Liver (tissue), 9 donors: Measurements from ENCODE around the gene RAB17. TPM values are rescaled to one million over a fixed set of nuclear protein-coding genes. Genes with fewer than 3 reads are reported as not detected.

ENCODE experiments used
- DNase-seq: peaks from one replicate; pipeline ENCODE4 v3.0.0-alpha.2; 2017; ENCODE audit warnings: low spot score
- H3K27ac ChIP-seq, 2 donors: one replicate each; pipeline ENCODE4 v1.7.0; 2013; ENCODE audit warnings: inconsistent platforms in 2 of 2, low read length in 2 of 2, control low read depth in 1 of 2, low read depth in 1 of 2, mild to moderate bottlenecking in 1 of 2
- H3K27me3 ChIP-seq, 4 donors: one replicate each; pipeline versions ENCODE4 v1.6.1 to v1.7.0; 2013; ENCODE audit warnings: low read length in 3 of 4, inconsistent platforms in 1 of 4, mild to moderate bottlenecking in 1 of 4, moderate library complexity in 1 of 4; ENCODE audit not compliant: control insufficient read depth in 4 of 4, insufficient read depth in 4 of 4
- H3K36me3 ChIP-seq, 4 donors: one replicate each; pipeline versions ENCODE4 v1.6.1 to v1.7.0; 2013; ENCODE audit warnings: low read length in 3 of 4, mild to moderate bottlenecking in 3 of 4, low read depth in 1 of 4, moderate library complexity in 1 of 4; ENCODE audit not compliant: control insufficient read depth in 4 of 4, insufficient read depth in 3 of 4
- H3K4me1 ChIP-seq, 4 donors: one replicate each; pipeline versions ENCODE4 v1.6.1 to v1.7.0; 2013; ENCODE audit warnings: low read length in 3 of 4, mild to moderate bottlenecking in 3 of 4, moderate library complexity in 1 of 4; ENCODE audit not compliant: control insufficient read depth in 4 of 4, insufficient read depth in 4 of 4
- H3K4me3 ChIP-seq, 3 donors: one replicate each; pipeline versions ENCODE4 v1.6.1 to v1.7.0; 2013; ENCODE audit warnings: low read length in 3 of 3, control low read depth in 1 of 3, low read depth in 1 of 3, mild to moderate bottlenecking in 1 of 3
- H3K9ac ChIP-seq, 2 donors: one replicate each; pipeline ENCODE4 v1.7.0; 2013; ENCODE audit warnings: low read length in 2 of 2, mild to moderate bottlenecking in 2 of 2, moderate library complexity in 2 of 2, control low read depth in 1 of 2, low read depth in 1 of 2
- H3K9me3 ChIP-seq, 4 donors: one replicate each; pipeline versions ENCODE4 v1.6.1 to v1.7.0; 2013; ENCODE audit warnings: low read length in 3 of 4; ENCODE audit not compliant: control insufficient read depth in 4 of 4
- ATF3 ChIP-seq: IDR thresholded peaks from 2 replicates; pipeline ENCODE4 v1.6.1; 2016; ENCODE audit warnings: antibody characterized with exemption
- CTCF ChIP-seq: fragments of 150-350 bp; IDR thresholded peaks from 2 replicates; pipeline ENCODE4 v1.5.1; 2017; ENCODE audit warnings: improper control_type of control experiment, low read depth, low read length; ENCODE audit not compliant: missing input control
- EGR1 ChIP-seq, 2 donors: IDR thresholded peaks; 2 replicates each; pipeline ENCODE4 v1.6.1; 2016 to 2018; ENCODE audit warnings: antibody characterized with exemption in 2 of 2, low read depth in 2 of 2
- FOXA1 ChIP-seq: IDR thresholded peaks from 2 replicates; pipeline ENCODE4 v1.6.1; 2016; ENCODE audit warnings: antibody characterized with exemption
- FOXA2 ChIP-seq: IDR thresholded peaks from 2 replicates; pipeline ENCODE4 v1.6.1; 2016; ENCODE audit warnings: antibody characterized with exemption
- GABPA ChIP-seq, 2 donors: IDR thresholded peaks in 1 of 2; conservative IDR thresholded peaks in 1 of 2; 2 replicates each; pipeline ENCODE4 v1.6.1; 2016; ENCODE audit warnings: antibody characterized with exemption in 2 of 2, mild to moderate bottlenecking in 1 of 2, moderate library complexity in 1 of 2
- HNF4A ChIP-seq, 2 donors: conservative IDR thresholded peaks; 2 replicates each; pipeline ENCODE4 v1.6.1; 2016; ENCODE audit warnings: antibody characterized with exemption in 2 of 2, mild to moderate bottlenecking in 2 of 2
- HNF4G ChIP-seq: IDR thresholded peaks from 2 replicates; pipeline ENCODE4 v1.6.1; 2016; ENCODE audit warnings: antibody characterized with exemption
- JUND ChIP-seq, 2 donors: IDR thresholded peaks; 2 replicates each; pipeline ENCODE4 v1.6.1; 2016; ENCODE audit warnings: antibody characterized with exemption in 2 of 2
- MAX ChIP-seq: IDR thresholded peaks from 2 replicates; pipeline ENCODE4 v1.6.1; 2016; ENCODE audit warnings: antibody characterized with exemption
- NR2F2 ChIP-seq: IDR thresholded peaks from 2 replicates; pipeline ENCODE4 v1.6.1; 2016; ENCODE audit warnings: antibody characterized with exemption
- RAD21 ChIP-seq, 2 donors: IDR thresholded peaks; 2 replicates each; pipeline ENCODE4 v1.6.1; 2016; ENCODE audit warnings: antibody characterized with exemption in 2 of 2, mild to moderate bottlenecking in 2 of 2
- REST ChIP-seq: IDR thresholded peaks from 2 replicates; pipeline ENCODE4 v1.6.1; 2016; ENCODE audit warnings: antibody characterized with exemption, mild to moderate bottlenecking
- RXRA ChIP-seq, 2 donors: IDR thresholded peaks; 2 replicates each; pipeline ENCODE4 v1.6.1; 2017 to 2018; ENCODE audit warnings: antibody characterized with exemption in 2 of 2, mild to moderate bottlenecking in 1 of 2
- SP1 ChIP-seq: IDR thresholded peaks from 2 replicates; pipeline ENCODE4 v1.6.1; 2018; ENCODE audit warnings: antibody characterized with exemption, mild to moderate bottlenecking
- TAF1 ChIP-seq: conservative IDR thresholded peaks from 2 replicates; pipeline ENCODE4 v1.6.1; 2016; ENCODE audit warnings: antibody characterized with exemption, mild to moderate bottlenecking
- YY1 ChIP-seq: IDR thresholded peaks from 2 replicates; pipeline ENCODE4 v1.6.1; 2016; ENCODE audit warnings: antibody characterized with exemption, mild to moderate bottlenecking
- ZBTB33 ChIP-seq: IDR thresholded peaks from 2 replicates; pipeline ENCODE4 v1.6.1; 2016; ENCODE audit warnings: antibody characterized with exemption
- WGBS: extraction: QIAGEN DNeasy Blood & Tissue Kit; methylation state at CpG from one replicate; pipeline ENCODE4 v1.1.7; 2013; 5-methylcytosine and 5-hydroxymethylcytosine counted together
- polyA plus RNA-seq, 2 donors: library from polyadenylated mRNA; stranded (reverse) in 1 of 2; unstranded in 1 of 2; fragments of 200-250 nt in 1 of 2; fragments of >200 nt in 1 of 2; fragmentation: Nextera tagmentation in 1 of 2; extraction: Ambion mirVana in 1 of 2; gene quantifications; one replicate each; pipeline versions ENCODE4 v1.2.1 to v1.2.3, GENCODE V29; 2013 to 2015
- total RNA-seq, 2 donors: library from RNA; depleted of rRNA; stranded (reverse); fragments of >200 nt; gene quantifications; one replicate each; pipeline ENCODE4 v1.2.3, GENCODE V29; 2014
- donor health status: healthy.
- donor health status: healthy.
- donor health status: healthy.
- donor health status: healthy.
- donor health status: healthy.

RAB17 gene
- total and polyA plus RNA-seq, 4 donors = 17.8 to 96.5 (median 74.9) TPM

- Histone ChIP-seq H3K4me3 (no peak overlapping the region), H3K4me1 (peaks cover 2 to 40% (median 25%) of the 10 kb centered on the region in 4 donors), H3K9me3 (no peaks in the 10 kb centered on the region), H3K9ac (peak overlapping the region; percentile 35 to 90), H3K27me3 (no peaks in the 10 kb centered on the region), H3K36me3 (peaks cover 0 to 4% (median 3%) of the 10 kb centered on the region in 4 donors), H3K27ac (peak overlapping the region; percentile 76 to 95)
- no peak for DNase-seq
- 28% methylated on average over 11 of the region's 11 CpGs for WGBS
- TF ChIP-seq HNF4A (conservative IDR thresholded peaks at IDR 0.05) (peak; percentile 24 to 49), CTCF (no peak), ATF3 (no peak), HNF4G (no peak), NR2F2 (no peak), RAD21 (IDR thresholded peaks at IDR 0.05) (peak in 1 of 2 donors; percentile 13), TAF1 (no peak), FOXA1 (no peak), SP1 (peak; percentile 45), MAX (no peak), FOXA2 (no peak), ZBTB33 (peak; percentile 15), YY1 (peak; percentile 56), EGR1 (IDR thresholded peaks at IDR 0.05; ENCODE audit: low read depth in 2 of 2) (no peak), JUND (IDR thresholded peaks at IDR 0.05) (no peak), GABPA (IDR thresholded peaks at IDR 0.05 in 1 of 2, conservative IDR thresholded peaks at IDR 0.05 in 1 of 2) (no peak), RXRA (IDR thresholded peaks at IDR 0.05) (no peak), REST (peak; percentile 91)
These were observed 42.6 kb downstream of the RAB17 start for GRCh38 chr2:237547841-237548416.
